ENCODE measurements around the gene HBS1L. TPM values are rescaled to one million over a fixed set of nuclear protein-coding genes. Genes with fewer than 3 reads are reported as not detected.

The HBS1L gene
- polyA plus RNA-seq, 1 donor from 2014 or later = 103 TPM

DNA sequence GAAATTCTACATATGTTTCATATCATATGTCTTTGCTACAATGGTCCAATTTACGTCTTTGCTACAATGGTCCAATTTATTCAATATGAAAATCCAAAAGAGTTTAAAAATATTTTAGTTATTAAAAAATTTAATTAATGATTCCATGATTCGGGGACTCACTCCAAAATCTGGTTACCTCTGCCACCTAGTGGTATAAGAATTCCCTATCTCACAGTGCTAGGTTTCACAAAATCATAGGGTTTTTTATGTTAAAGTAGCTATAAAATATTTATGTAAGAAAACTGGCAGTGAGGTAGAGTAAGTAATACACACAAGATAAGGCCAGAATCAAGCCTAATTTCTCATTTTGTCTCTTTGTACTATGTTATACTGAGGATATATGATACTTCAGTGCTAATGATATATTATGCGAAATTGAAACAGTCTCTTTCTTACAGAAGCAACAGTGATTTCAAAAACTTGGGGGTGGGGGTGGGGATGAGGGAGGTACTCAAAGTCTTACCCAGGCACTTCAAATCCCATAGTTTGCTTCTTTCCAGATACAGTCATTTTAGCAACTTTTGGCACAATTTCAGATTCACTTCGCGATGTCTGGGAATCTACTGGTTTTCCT, 52.3 kb downstream of the HBS1L start:
- Histone ChIP-seq H2AFZ (ENCODE audit: low read depth, low read length) (no peak overlapping the region), H3K9ac (ENCODE audit: low read length) (no peak overlapping the region), H3K4me3 (ENCODE audit: low read length) (no peak overlapping the region), H3K36me3 (ENCODE audit: insufficient read depth, low read length) (no peaks in the 10 kb centered on the region), H3K27ac (ENCODE audit: low read length) (no peak overlapping the region), H3K9me2 (ENCODE audit: insufficient read depth, low read length) (no peaks in the 10 kb centered on the region), H3K4me2 (ENCODE audit: low read length) (no peak overlapping the region), H4K20me1 (ENCODE audit: insufficient read depth) (no peaks in the 10 kb centered on the region), H3K9me3 (ENCODE audit: low read length) (no peaks in the 10 kb centered on the region), H3K79me2 (replicated peaks; ENCODE audit: insufficient read depth, low read length) (no peaks in the 10 kb centered on the region), H3K27me3 (ENCODE audit: insufficient read depth, low read depth, low read length) (no peaks in the 10 kb centered on the region), H3F3A (ENCODE audit: insufficient read depth, low read length, poor library complexity, severe bottlenecking) (no peaks in the 10 kb centered on the region)
- TF ChIP-seq POLR2AphosphoS5 (IDR thresholded peaks at IDR 0.05) (no peak), MXI1 (conservative IDR thresholded peaks at IDR 0.05; ENCODE audit: poor library complexity, severe bottlenecking) (no peak), SMC3 (conservative IDR thresholded peaks at IDR 0.05; ENCODE audit: poor library complexity) (peak; percentile 50)
- TF ChIP-seq, protein P1, sequence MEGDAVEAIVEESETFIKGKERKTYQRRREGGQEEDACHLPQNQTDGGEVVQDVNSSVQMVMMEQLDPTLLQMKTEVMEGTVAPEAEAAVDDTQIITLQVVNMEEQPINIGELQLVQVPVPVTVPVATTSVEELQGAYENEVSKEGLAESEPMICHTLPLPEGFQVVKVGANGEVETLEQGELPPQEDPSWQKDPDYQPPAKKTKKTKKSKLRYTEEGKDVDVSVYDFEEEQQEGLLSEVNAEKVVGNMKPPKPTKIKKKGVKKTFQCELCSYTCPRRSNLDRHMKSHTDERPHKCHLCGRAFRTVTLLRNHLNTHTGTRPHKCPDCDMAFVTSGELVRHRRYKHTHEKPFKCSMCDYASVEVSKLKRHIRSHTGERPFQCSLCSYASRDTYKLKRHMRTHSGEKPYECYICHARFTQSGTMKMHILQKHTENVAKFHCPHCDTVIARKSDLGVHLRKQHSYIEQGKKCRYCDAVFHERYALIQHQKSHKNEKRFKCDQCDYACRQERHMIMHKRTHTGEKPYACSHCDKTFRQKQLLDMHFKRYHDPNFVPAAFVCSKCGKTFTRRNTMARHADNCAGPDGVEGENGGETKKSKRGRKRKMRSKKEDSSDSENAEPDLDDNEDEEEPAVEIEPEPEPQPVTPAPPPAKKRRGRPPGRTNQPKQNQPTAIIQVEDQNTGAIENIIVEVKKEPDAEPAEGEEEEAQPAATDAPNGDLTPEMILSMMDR (IDR thresholded peaks at IDR 0.05; ENCODE audit: poor library complexity, severe bottlenecking) = peak; percentile 50

DNA sequence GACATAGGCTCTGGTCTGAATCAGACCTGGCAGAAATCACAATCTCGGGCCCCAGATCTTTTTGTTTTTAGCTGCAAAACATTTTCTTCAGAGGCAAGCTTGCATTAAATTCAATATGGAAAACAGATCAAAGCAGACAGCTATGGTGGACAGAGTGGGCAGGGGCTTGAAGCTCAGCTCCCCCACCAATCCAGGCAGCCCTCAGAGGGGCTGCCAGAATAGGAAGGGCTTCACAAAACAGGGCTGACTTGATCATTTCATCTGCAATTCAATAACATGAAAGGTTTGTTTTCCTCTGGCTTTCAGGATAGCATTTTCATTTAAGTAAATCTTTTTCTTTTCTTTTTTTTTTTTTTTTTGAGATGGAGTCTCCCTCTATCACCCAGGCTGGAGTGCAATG, 55.5 kb downstream of the HBS1L start:
- Histone ChIP-seq H4K20me1 (ENCODE audit: insufficient read depth) (no peaks in the 10 kb centered on the region), H3K27ac (ENCODE audit: low read length) (no peak overlapping the region), H2AFZ (ENCODE audit: low read depth, low read length) (no peak overlapping the region), H3K9me3 (ENCODE audit: low read length) (no peaks in the 10 kb centered on the region), H3F3A (ENCODE audit: insufficient read depth, low read length, poor library complexity, severe bottlenecking) (no peaks in the 10 kb centered on the region), H3K9ac (ENCODE audit: low read length) (no peak overlapping the region), H3K27me3 (ENCODE audit: insufficient read depth, low read depth, low read length) (no peaks in the 10 kb centered on the region), H3K36me3 (ENCODE audit: insufficient read depth, low read length) (no peaks in the 10 kb centered on the region), H3K4me2 (ENCODE audit: low read length) (no peak overlapping the region), H3K79me2 (replicated peaks; ENCODE audit: insufficient read depth, low read length) (no peaks in the 10 kb centered on the region), H3K4me3 (ENCODE audit: low read length) (no peak overlapping the region), H3K9me2 (ENCODE audit: insufficient read depth, low read length) (no peaks in the 10 kb centered on the region)
- TF ChIP-seq EP300 (conservative IDR thresholded peaks at IDR 0.05; ENCODE audit: poor library complexity, severe bottlenecking) = no peak
- TF ChIP-seq EZH2 (IDR thresholded peaks at IDR 0.05; ENCODE audit: borderline replicate concordance, insufficient read depth, low read length, poor library complexity, severe bottlenecking) = no peak
- TF ChIP-seq MXI1 (conservative IDR thresholded peaks at IDR 0.05; ENCODE audit: poor library complexity, severe bottlenecking) = no peak
- no peak for TF ChIP-seq TAF1 (IDR thresholded peaks at IDR 0.05; ENCODE audit: low read depth)
- no peak for TF ChIP-seq RAD21 (conservative IDR thresholded peaks at IDR 0.05)
- TF ChIP-seq POLR2AphosphoS5 (IDR thresholded peaks at IDR 0.05) = no peak
- TF ChIP-seq SMC3 (conservative IDR thresholded peaks at IDR 0.05; ENCODE audit: poor library complexity) = no peak
- TF ChIP-seq, protein P1 (IDR thresholded peaks at IDR 0.05; ENCODE audit: poor library complexity, severe bottlenecking) = no peak
